ENCODE measurements around the gene SLC39A3. TPM values are rescaled to one million over a fixed set of nuclear protein-coding genes. Genes with fewer than 3 reads are reported as not detected.
A peak's percentile ranks its signal among the peaks of the same experiment; 100 is the strongest.

SLC39A3 gene
- total RNA-seq, 1 donor from 2014 or later = 50.3 TPM

GRCh38 chr19:2711172-2711874, 28.5 kb downstream of the SLC39A3 start:
- DNase-seq (ENCODE audit: low spot score) = no peak
- H3K27ac Mint-ChIP-seq = no peak overlapping the region
- peaks cover 2% of the 10 kb centered on the region for H3K27me3 Mint-ChIP-seq (ENCODE audit: insufficient read depth)
- no peak overlapping the region for H3K4me3 Mint-ChIP-seq
- peaks cover 11% of the 10 kb centered on the region for H3K9me3 Mint-ChIP-seq
- intact Hi-C loops (cut with micrococcal nuclease) = no loop called here
- no peaks in the 10 kb centered on the region for H3K4me1 Mint-ChIP-seq (ENCODE audit: low read depth)
- H3K36me3 Mint-ChIP-seq (ENCODE audit: low read depth) = no peaks in the 10 kb centered on the region

GRCh38 chr19:2706251-2706650, 33.6 kb downstream of the SLC39A3 start:
- H3K9me3 Mint-ChIP-seq = no peaks in the 10 kb centered on the region
- H3K36me3 Mint-ChIP-seq (ENCODE audit: low read depth) = no peaks in the 10 kb centered on the region
- no peaks in the 10 kb centered on the region for H3K4me1 Mint-ChIP-seq (ENCODE audit: low read depth)
- intact Hi-C loops (cut with micrococcal nuclease) = no loop called here
- no peak overlapping the region for H3K27ac Mint-ChIP-seq
- DNase-seq (ENCODE audit: low spot score) = no peak
- H3K27me3 Mint-ChIP-seq (ENCODE audit: insufficient read depth) = no peaks in the 10 kb centered on the region
- no peak overlapping the region for H3K4me3 Mint-ChIP-seq

- intact Hi-C loops (cut with micrococcal nuclease) = no loop called here
Measured at GRCh38 chr19:2703691-2704216, 36.1 kb downstream of the SLC39A3 start.

GRCh38 chr19:2703077-2703437, 36.8 kb downstream of the SLC39A3 start:
- Mint-ChIP-seq H3K9me3 (no peaks in the 10 kb centered on the region), H3K27ac (no peak overlapping the region), H3K27me3 (ENCODE audit: insufficient read depth) (peaks cover 6% of the 10 kb centered on the region), H3K4me1 (ENCODE audit: low read depth) (no peaks in the 10 kb centered on the region), H3K4me3 (no peak overlapping the region), H3K36me3 (ENCODE audit: low read depth) (no peaks in the 10 kb centered on the region)
- intact Hi-C loops (cut with micrococcal nuclease) = no loop called here
- DNase-seq (ENCODE audit: low spot score) = no peak

More at GRCh38 chr19:2703691-2704216, 36.1 kb downstream of the SLC39A3 start:
- Mint-ChIP-seq H3K4me3 (no peak overlapping the region), H3K4me1 (ENCODE audit: low read depth) (no peaks in the 10 kb centered on the region), H3K27ac (no peak overlapping the region), H3K27me3 (ENCODE audit: insufficient read depth) (peaks cover 6% of the 10 kb centered on the region), H3K36me3 (ENCODE audit: low read depth) (no peaks in the 10 kb centered on the region), H3K9me3 (no peaks in the 10 kb centered on the region)
- no peak for DNase-seq (ENCODE audit: low spot score)

- intact Hi-C loops (cut with micrococcal nuclease) = loop anchor here (1.0 kb wide), 1 partner anchor 117 kb away; the partner anchor contains the start of gene ZNF554
- Mint-ChIP-seq H3K27ac (no peak within 1 kb of the TSS), H3K36me3 (ENCODE audit: low read depth) (no peaks in the 10 kb centered on the region), H3K4me3 (peak within 1 kb of the TSS; percentile 62), H3K27me3 (ENCODE audit: insufficient read depth) (peaks cover 6% of the 10 kb centered on the region), H3K4me1 (ENCODE audit: low read depth) (no peaks in the 10 kb centered on the region), H3K9me3 (no peaks in the 10 kb centered on the region)
- DNase-seq (ENCODE audit: low spot score) = peak; percentile 88
Measured at GRCh38 chr19:2702170-2703076, 37.4 kb downstream of the SLC39A3 start, which contains the start of gene GNG7. TSS of gene GNG7 (minus strand) at chr19:2702694. CDS start at chr19:2520688, 182,006 bp downstream.

- intact Hi-C loops (cut with micrococcal nuclease) = loop anchor here (1.0 kb wide), 1 partner anchor 118 kb away; the partner anchor contains the start of gene ZNF554
- Mint-ChIP-seq H3K4me3 (peak overlapping the region; percentile 62), H3K36me3 (ENCODE audit: low read depth) (no peaks in the 10 kb centered on the region), H3K27ac (no peak overlapping the region), H3K9me3 (no peaks in the 10 kb centered on the region), H3K27me3 (ENCODE audit: insufficient read depth) (peaks cover 6% of the 10 kb centered on the region), H3K4me1 (ENCODE audit: low read depth) (no peaks in the 10 kb centered on the region)
- no peak for DNase-seq (ENCODE audit: low spot score)
Measured at GRCh38 chr19:2701361-2702169, 38.3 kb downstream of the SLC39A3 start.

- no peaks in the 10 kb centered on the region for H3K4me1 Mint-ChIP-seq (ENCODE audit: low read depth)
- H3K9me3 Mint-ChIP-seq = no peaks in the 10 kb centered on the region
- no peak for DNase-seq (ENCODE audit: low spot score)
- H3K27me3 Mint-ChIP-seq (ENCODE audit: insufficient read depth) = peaks cover 6% of the 10 kb centered on the region
- H3K27ac Mint-ChIP-seq = no peak overlapping the region
- H3K36me3 Mint-ChIP-seq (ENCODE audit: low read depth) = no peaks in the 10 kb centered on the region
- intact Hi-C loops (cut with micrococcal nuclease) = no loop called here
- H3K4me3 Mint-ChIP-seq = no peak overlapping the region
Measured at GRCh38 chr19:2700660-2701360, 39.0 kb downstream of the SLC39A3 start.

- no peak overlapping the region for H3K27ac Mint-ChIP-seq
- DNase-seq (ENCODE audit: low spot score) = no peak
- peaks cover 6% of the 10 kb centered on the region for H3K27me3 Mint-ChIP-seq (ENCODE audit: insufficient read depth)
- H3K9me3 Mint-ChIP-seq = no peaks in the 10 kb centered on the region
- H3K4me1 Mint-ChIP-seq (ENCODE audit: low read depth) = no peaks in the 10 kb centered on the region
- intact Hi-C loops (cut with micrococcal nuclease) = no loop called here
- no peaks in the 10 kb centered on the region for H3K36me3 Mint-ChIP-seq (ENCODE audit: low read depth)
- H3K4me3 Mint-ChIP-seq = no peak overlapping the region
Measured at GRCh38 chr19:2699413-2700140, 40.2 kb downstream of the SLC39A3 start.

GRCh38 chr19:2694196-2694595, 45.6 kb downstream of the SLC39A3 start:
- Mint-ChIP-seq H3K4me3 (no peak overlapping the region), H3K9me3 (no peaks in the 10 kb centered on the region), H3K36me3 (ENCODE audit: low read depth) (no peaks in the 10 kb centered on the region), H3K27me3 (ENCODE audit: insufficient read depth) (no peaks in the 10 kb centered on the region), H3K27ac (no peak overlapping the region), H3K4me1 (ENCODE audit: low read depth) (no peaks in the 10 kb centered on the region)
- no peak for DNase-seq (ENCODE audit: low spot score)
- intact Hi-C loops (cut with micrococcal nuclease) = no loop called here

- no peaks in the 10 kb centered on the region for H3K27me3 Mint-ChIP-seq (ENCODE audit: insufficient read depth)
- no peak overlapping the region for H3K27ac Mint-ChIP-seq
- no peaks in the 10 kb centered on the region for H3K4me1 Mint-ChIP-seq (ENCODE audit: low read depth)
- no peaks in the 10 kb centered on the region for H3K9me3 Mint-ChIP-seq
- H3K4me3 Mint-ChIP-seq = no peak overlapping the region
- no peaks in the 10 kb centered on the region for H3K36me3 Mint-ChIP-seq (ENCODE audit: low read depth)
- intact Hi-C loops (cut with micrococcal nuclease) = no loop called here
- no peak for DNase-seq (ENCODE audit: low spot score)
Measured at GRCh38 chr19:2693492-2694160, 46.2 kb downstream of the SLC39A3 start.

GRCh38 chr19:2691951-2692350, 47.9 kb downstream of the SLC39A3 start:
- Mint-ChIP-seq H3K27me3 (ENCODE audit: insufficient read depth) (no peaks in the 10 kb centered on the region), H3K9me3 (no peaks in the 10 kb centered on the region), H3K4me1 (ENCODE audit: low read depth) (no peaks in the 10 kb centered on the region), H3K27ac (no peak overlapping the region), H3K4me3 (no peak overlapping the region), H3K36me3 (ENCODE audit: low read depth) (no peaks in the 10 kb centered on the region)
- intact Hi-C loops (cut with micrococcal nuclease) = no loop called here
- no peak for DNase-seq (ENCODE audit: low spot score)
